ENCODE data around the gene SGSM1.
A peak's percentile ranks its signal among the peaks of the same experiment; 100 is the strongest.

The SGSM1 gene

GRCh38 chr22:24803064-24803542, 2.9 kb upstream of the SGSM1 start:
- no peaks in the 10 kb centered on the region for H3K79me1 ChIP-seq (replicated peaks; ENCODE audit: low read length, poor library complexity, severe bottlenecking)
- H3K27me3 ChIP-seq (ENCODE audit: control insufficient read depth in 1 of 2, insufficient read depth in 1 of 2, low read length in 2 of 2), result peaks cover 33 to 42% of the 10 kb centered on the region in 2 experiments
- H3K4me1 ChIP-seq (ENCODE audit: control insufficient read depth, insufficient read depth, low read depth, low read length), result peaks cover 6% of the 10 kb centered on the region
- H3K36me3 ChIP-seq (ENCODE audit: control insufficient read depth in 1 of 2, insufficient read depth in 2 of 2, low read depth in 1 of 2, low read length in 2 of 2), result no peaks in the 10 kb centered on the region
- H3K4me3 ChIP-seq (ENCODE audit: insufficient read depth in 1 of 2, low read depth in 1 of 2, low read length in 2 of 2), result no peak overlapping the region
- H2AK5ac ChIP-seq (ENCODE audit: low read length, severe bottlenecking), result no peak overlapping the region
- no peak overlapping the region for H2AFZ ChIP-seq (ENCODE audit: low read depth, low read length)
- no peak overlapping the region for H2BK12ac ChIP-seq (ENCODE audit: low read length in 2 of 2)
- H3K23ac ChIP-seq (ENCODE audit: low read length in 2 of 2), result no peak overlapping the region
- no peak overlapping the region for H3K4me2 ChIP-seq (ENCODE audit: low read length, poor library complexity, severe bottlenecking)
- no peak overlapping the region for H3K14ac ChIP-seq (ENCODE audit: low read length in 2 of 2)
- H4K91ac ChIP-seq (ENCODE audit: low read length), result no peak overlapping the region
- no peak overlapping the region for H2BK15ac ChIP-seq (ENCODE audit: low read depth, poor library complexity, severe bottlenecking)
- H2BK5ac ChIP-seq (ENCODE audit: low read depth, low read length, poor library complexity, severe bottlenecking), result no peak overlapping the region
- no peak overlapping the region for H2BK120ac ChIP-seq (ENCODE audit: low read depth, low read length)
- no peak overlapping the region for H3K27ac ChIP-seq (ENCODE audit: low read length, poor library complexity, severe bottlenecking)
- no peaks in the 10 kb centered on the region for H3K9me3 ChIP-seq (ENCODE audit: control insufficient read depth, low read length)
- 67% methylated on average over 3 of the region's 3 CpGs for WGBS
- peak; percentile 36 for DNase-seq
- no peak overlapping the region for H3K9ac ChIP-seq (ENCODE audit: low read length)
- no peak overlapping the region for H3K4ac ChIP-seq (ENCODE audit: low read depth in 1 of 2, low read length in 2 of 2)
- H3K18ac ChIP-seq (ENCODE audit: low read depth in 1 of 2, low read length in 2 of 2), result no peak overlapping the region
- H4K8ac ChIP-seq (ENCODE audit: low read length), result no peak overlapping the region

- H2AFZ ChIP-seq (ENCODE audit: low read depth, low read length), result no peak overlapping the region
- WGBS, result 18% methylated on average over 8 of the region's 11 CpGs
- no peak overlapping the region for H2BK12ac ChIP-seq (ENCODE audit: low read length in 2 of 2)
- no peak overlapping the region for H3K4me3 ChIP-seq (ENCODE audit: insufficient read depth in 1 of 2, low read depth in 1 of 2, low read length in 2 of 2)
- no peak overlapping the region for H3K18ac ChIP-seq (ENCODE audit: low read depth in 1 of 2, low read length in 2 of 2)
- no peak overlapping the region for H3K23ac ChIP-seq (ENCODE audit: low read length in 2 of 2)
- H3K4me2 ChIP-seq (ENCODE audit: low read length, poor library complexity, severe bottlenecking), result no peak overlapping the region
- H2AK5ac ChIP-seq (ENCODE audit: low read length, severe bottlenecking), result no peak overlapping the region
- H2BK120ac ChIP-seq (ENCODE audit: low read depth, low read length), result no peak overlapping the region
- H3K27me3 ChIP-seq (ENCODE audit: control insufficient read depth in 1 of 2, insufficient read depth in 1 of 2, low read length in 2 of 2), result peaks cover 59 to 64% of the 10 kb centered on the region in 2 experiments
- DNase-seq, result no peak
- no peaks in the 10 kb centered on the region for H3K36me3 ChIP-seq (ENCODE audit: control insufficient read depth in 1 of 2, insufficient read depth in 2 of 2, low read depth in 1 of 2, low read length in 2 of 2)
- no peak overlapping the region for H4K8ac ChIP-seq (ENCODE audit: low read length)
- H4K91ac ChIP-seq (ENCODE audit: low read length), result no peak overlapping the region
- H2BK15ac ChIP-seq (ENCODE audit: low read depth, poor library complexity, severe bottlenecking), result no peak overlapping the region
- no peaks in the 10 kb centered on the region for H3K9me3 ChIP-seq (ENCODE audit: control insufficient read depth, low read length)
- H3K4ac ChIP-seq (ENCODE audit: low read depth in 1 of 2, low read length in 2 of 2), result no peak overlapping the region
- no peak overlapping the region for H3K27ac ChIP-seq (ENCODE audit: low read length, poor library complexity, severe bottlenecking)
- H2BK5ac ChIP-seq (ENCODE audit: low read depth, low read length, poor library complexity, severe bottlenecking), result no peak overlapping the region
- H3K79me1 ChIP-seq (replicated peaks; ENCODE audit: low read length, poor library complexity, severe bottlenecking), result no peaks in the 10 kb centered on the region
- H3K9ac ChIP-seq (ENCODE audit: low read length), result no peak overlapping the region
- H3K4me1 ChIP-seq (ENCODE audit: control insufficient read depth, insufficient read depth, low read depth, low read length), result peaks cover 6% of the 10 kb centered on the region
- H3K14ac ChIP-seq (ENCODE audit: low read length in 2 of 2), result no peak overlapping the region
These were observed 621 bp downstream of the SGSM1 start for GRCh38 chr22:24806663-24807001.

- H3K9ac ChIP-seq (ENCODE audit: low read length), result no peak overlapping the region
- H2BK15ac ChIP-seq (ENCODE audit: low read depth, poor library complexity, severe bottlenecking), result no peak overlapping the region
- no peak overlapping the region for H3K18ac ChIP-seq (ENCODE audit: low read depth in 1 of 2, low read length in 2 of 2)
- H2AK5ac ChIP-seq (ENCODE audit: low read length, severe bottlenecking), result no peak overlapping the region
- 80% methylated on average over 11 of the region's 11 CpGs for WGBS
- H3K4me2 ChIP-seq (ENCODE audit: low read length, poor library complexity, severe bottlenecking), result no peak overlapping the region
- H2BK12ac ChIP-seq (ENCODE audit: low read length in 2 of 2), result no peak overlapping the region
- H3K79me1 ChIP-seq (replicated peaks; ENCODE audit: low read length, poor library complexity, severe bottlenecking), result no peaks in the 10 kb centered on the region
- peaks cover 6% of the 10 kb centered on the region for H3K4me1 ChIP-seq (ENCODE audit: control insufficient read depth, insufficient read depth, low read depth, low read length)
- no peak overlapping the region for H3K14ac ChIP-seq (ENCODE audit: low read length in 2 of 2)
- H3K9me3 ChIP-seq (ENCODE audit: control insufficient read depth, low read length), result no peaks in the 10 kb centered on the region
- H3K4me3 ChIP-seq (ENCODE audit: insufficient read depth in 1 of 2, low read depth in 1 of 2, low read length in 2 of 2), result no peak overlapping the region
- H3K27ac ChIP-seq (ENCODE audit: low read length, poor library complexity, severe bottlenecking), result no peak overlapping the region
- no peak overlapping the region for H2AFZ ChIP-seq (ENCODE audit: low read depth, low read length)
- H4K8ac ChIP-seq (ENCODE audit: low read length), result no peak overlapping the region
- H3K4ac ChIP-seq (ENCODE audit: low read depth in 1 of 2, low read length in 2 of 2), result no peak overlapping the region
- H2BK5ac ChIP-seq (ENCODE audit: low read depth, low read length, poor library complexity, severe bottlenecking), result no peak overlapping the region
- H2BK120ac ChIP-seq (ENCODE audit: low read depth, low read length), result no peak overlapping the region
- H3K23ac ChIP-seq (ENCODE audit: low read length in 2 of 2), result no peak overlapping the region
- H4K91ac ChIP-seq (ENCODE audit: low read length), result no peak overlapping the region
- peak; percentile 37 for DNase-seq
- peaks cover 63 to 68% of the 10 kb centered on the region in 2 experiments for H3K27me3 ChIP-seq (ENCODE audit: control insufficient read depth in 1 of 2, insufficient read depth in 1 of 2, low read length in 2 of 2)
- no peaks in the 10 kb centered on the region for H3K36me3 ChIP-seq (ENCODE audit: control insufficient read depth in 1 of 2, insufficient read depth in 2 of 2, low read depth in 1 of 2, low read length in 2 of 2)
These were observed 1.4 kb downstream of the SGSM1 start for GRCh38 chr22:24807284-24807950.

DNA sequence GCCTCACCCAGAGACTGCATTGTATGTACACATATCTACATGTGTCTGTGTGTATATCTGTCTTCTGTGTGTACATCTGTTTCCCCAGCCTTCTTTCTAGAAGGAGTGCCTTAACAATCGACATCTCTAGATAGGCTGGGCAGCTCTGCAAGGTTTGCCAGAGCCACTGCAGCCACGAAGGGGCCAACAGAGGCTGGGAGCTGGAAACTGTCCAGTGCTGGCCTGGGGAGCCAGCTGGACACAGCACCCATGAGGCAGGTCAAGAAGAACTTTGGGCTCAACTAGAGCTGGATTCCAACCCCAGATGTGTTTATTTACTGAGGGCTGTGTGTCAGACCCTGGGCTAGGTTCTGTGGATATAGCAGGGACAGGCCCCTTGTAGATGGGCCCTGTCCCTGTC, 3.3 kb downstream of the SGSM1 start:
- no peak overlapping the region for H2BK15ac ChIP-seq (ENCODE audit: low read depth, poor library complexity, severe bottlenecking)
- H3K23ac ChIP-seq (ENCODE audit: low read length in 2 of 2), result no peak overlapping the region
- H4K91ac ChIP-seq (ENCODE audit: low read length), result no peak overlapping the region
- no peak overlapping the region for H3K9ac ChIP-seq (ENCODE audit: low read length)
- H3K4me2 ChIP-seq (ENCODE audit: low read length, poor library complexity, severe bottlenecking), result no peak overlapping the region
- 71% methylated on average over 2 of the region's 2 CpGs for WGBS
- no peak for DNase-seq
- no peaks in the 10 kb centered on the region for H3K79me1 ChIP-seq (replicated peaks; ENCODE audit: low read length, poor library complexity, severe bottlenecking)
- peaks cover 6% of the 10 kb centered on the region for H3K4me1 ChIP-seq (ENCODE audit: control insufficient read depth, insufficient read depth, low read depth, low read length)
- no peak overlapping the region for H3K18ac ChIP-seq (ENCODE audit: low read depth in 1 of 2, low read length in 2 of 2)
- H2BK120ac ChIP-seq (ENCODE audit: low read depth, low read length), result no peak overlapping the region
- H2BK12ac ChIP-seq (ENCODE audit: low read length in 2 of 2), result no peak overlapping the region
- no peak overlapping the region for H3K27ac ChIP-seq (ENCODE audit: low read length, poor library complexity, severe bottlenecking)
- H2BK5ac ChIP-seq (ENCODE audit: low read depth, low read length, poor library complexity, severe bottlenecking), result no peak overlapping the region
- no peak overlapping the region for H3K4me3 ChIP-seq (ENCODE audit: insufficient read depth in 1 of 2, low read depth in 1 of 2, low read length in 2 of 2)
- H4K8ac ChIP-seq (ENCODE audit: low read length), result no peak overlapping the region
- no peak overlapping the region for H2AK5ac ChIP-seq (ENCODE audit: low read length, severe bottlenecking)
- no peaks in the 10 kb centered on the region for H3K9me3 ChIP-seq (ENCODE audit: control insufficient read depth, low read length)
- H2AFZ ChIP-seq (ENCODE audit: low read depth, low read length), result no peak overlapping the region
- H3K4ac ChIP-seq (ENCODE audit: low read depth in 1 of 2, low read length in 2 of 2), result no peak overlapping the region
- H3K36me3 ChIP-seq (ENCODE audit: control insufficient read depth in 1 of 2, insufficient read depth in 2 of 2, low read depth in 1 of 2, low read length in 2 of 2), result no peaks in the 10 kb centered on the region
- H3K27me3 ChIP-seq (ENCODE audit: control insufficient read depth in 1 of 2, insufficient read depth in 1 of 2, low read length in 2 of 2), result peaks cover 55 to 71% of the 10 kb centered on the region in 2 experiments
- no peak overlapping the region for H3K14ac ChIP-seq (ENCODE audit: low read length in 2 of 2)

All from mesenchymal stem cell (in vitro differentiated cells and primary cell).